ENCODE data around the gene NUDT14. TPM values are rescaled to one million over a fixed set of nuclear protein-coding genes. Genes with fewer than 3 reads are reported as not detected.

NUDT14 gene
- polyA plus RNA-seq, 1 experiment, result 10.9 TPM

GRCh38 chr14:105185973-105186372 lies 4.9 kb upstream of the NUDT14 start:
- no peak for TF ChIP-seq CTCF (IDR thresholded peaks at IDR 0.05; ENCODE audit: insufficient read depth, low read depth, low read length)
- Histone ChIP-seq H3K4me3 (ENCODE audit: low read depth, low read length) (no peak overlapping the region), H3K36me3 (ENCODE audit: control insufficient read depth, insufficient read depth, low read length) (no peaks in the 10 kb centered on the region), H3K27me3 (ENCODE audit: control insufficient read depth, insufficient read depth, low read length) (no peaks in the 10 kb centered on the region; the same call in 1 of the 2 replicates)
- ChIA-PET CTCF (no interaction called here), POLR2A (no interaction called here)
- no peak for DNase-seq (ENCODE audit: low read depth)

GRCh38 chr14:105185001-105185400 lies 3.9 kb upstream of the NUDT14 start:
- CTCF ChIA-PET, result interaction anchor here (0.7 kb wide), 1 partner anchor 9 kb away, joined by 4 read pairs; no protein-coding TSS in a partner anchor
- H3K27me3 ChIP-seq (ENCODE audit: control insufficient read depth, insufficient read depth, low read length), result no peaks in the 10 kb centered on the region; the same call in 1 of the 2 replicates
- POLR2A ChIA-PET, result no interaction called here
- DNase-seq (ENCODE audit: low read depth), result no peak
- H3K4me3 ChIP-seq (ENCODE audit: low read depth, low read length), result no peak overlapping the region
- no peaks in the 10 kb centered on the region for H3K36me3 ChIP-seq (ENCODE audit: control insufficient read depth, insufficient read depth, low read length)
- TF ChIP-seq CTCF (IDR thresholded peaks at IDR 0.05; ENCODE audit: insufficient read depth, low read depth, low read length), result no peak

GRCh38 chr14:105184461-105184860 lies 3.3 kb upstream of the NUDT14 start:
- ChIA-PET POLR2A (no interaction called here), CTCF (interaction anchor here (0.7 to 0.8 kb wide), 2 partner anchors 9 to 17 kb away, joined by 3 to 4 read pairs; no protein-coding TSS in a partner anchor)
- Histone ChIP-seq H3K36me3 (ENCODE audit: control insufficient read depth, insufficient read depth, low read length) (no peaks in the 10 kb centered on the region), H3K4me3 (ENCODE audit: low read depth, low read length) (no peak overlapping the region), H3K27me3 (ENCODE audit: control insufficient read depth, insufficient read depth, low read length) (no peaks in the 10 kb centered on the region; the same call in 1 of the 2 replicates)
- DNase-seq (ENCODE audit: low read depth), result no peak
- TF ChIP-seq CTCF (IDR thresholded peaks at IDR 0.05; ENCODE audit: insufficient read depth, low read depth, low read length), result no peak

- POLR2A ChIA-PET, result no interaction called here
- H3K27me3 ChIP-seq (ENCODE audit: control insufficient read depth, insufficient read depth, low read length), result no peaks in the 10 kb centered on the region; the same call in 1 of the 2 replicates
- no peak for TF ChIP-seq CTCF (IDR thresholded peaks at IDR 0.05; ENCODE audit: insufficient read depth, low read depth, low read length)
- CTCF ChIA-PET, result interaction anchor here (0.7 to 1.8 kb wide), 5 partner anchors 9 to 377 kb away, joined by 3 to 4 read pairs (median 4); no protein-coding TSS in a partner anchor
- H3K4me3 ChIP-seq (ENCODE audit: low read depth, low read length), result no peak overlapping the region
- H3K36me3 ChIP-seq (ENCODE audit: control insufficient read depth, insufficient read depth, low read length), result no peaks in the 10 kb centered on the region
- no peak for DNase-seq (ENCODE audit: low read depth)
Measured at GRCh38 chr14:105182296-105183020, 1.3 kb upstream of the NUDT14 start.

GRCh38 chr14:105181549-105182295 lies 610 bp upstream of the NUDT14 start:
- DNase-seq (ENCODE audit: low read depth), result no peak
- ChIA-PET CTCF (interaction anchor here (0.7 to 1.8 kb wide), 5 partner anchors 9 to 172 kb away, joined by 3 to 4 read pairs (median 4); no protein-coding TSS in a partner anchor), POLR2A (no interaction called here)
- no peak for TF ChIP-seq CTCF (IDR thresholded peaks at IDR 0.05; ENCODE audit: insufficient read depth, low read depth, low read length)
- Histone ChIP-seq H3K27me3 (ENCODE audit: control insufficient read depth, insufficient read depth, low read length) (no peaks in the 10 kb centered on the region; the same call in 1 of the 2 replicates), H3K4me3 (ENCODE audit: low read depth, low read length) (peak overlapping the region; percentile 47), H3K36me3 (ENCODE audit: control insufficient read depth, insufficient read depth, low read length) (no peaks in the 10 kb centered on the region)

Data from BJ (cell line).